Activated CD4-positive, alpha-beta T cell treated with anti-CD3 and anti-CD28 coated beads for 36 hours (primary cell): ENCODE results near the gene LAMB4. TPM values are rescaled to one million over a fixed set of nuclear protein-coding genes. Genes with fewer than 3 reads are reported as not detected.

Experiments used
- ATAC-seq: fragments of 200-7000 bp; cut with Tn5 transposase; one replicate; pipeline ENCODE4 v1.10.0; 2021; ENCODE audit warnings: mild to moderate bottlenecking, moderate library complexity
- CTCF ChIA-PET: fragments of 350-600 bp; sonication (Branson Sonifier 250); formaldehyde crosslinking; loops from one replicate; lab custom pipeline; 2021; ENCODE audit warnings: antibody characterized with exemption; lab: Charles Lee
- POLR2A ChIA-PET: fragments of 350-600 bp; sonication (Branson Sonifier 250); formaldehyde crosslinking; loops from one replicate; lab custom pipeline; 2021; ENCODE audit warnings: antibody characterized with exemption, inconsistent platforms; lab: Charles Lee
- DNase-seq: peaks from one replicate; pipeline ENCODE4 v3.0.0-alpha.2; 2020
- H3K27ac Mint-ChIP-seq: one replicate; pipeline ENCODE4 v1.8.0; 2021; ENCODE audit warnings: mixed read lengths
- H3K27me3 Mint-ChIP-seq: one replicate; pipeline ENCODE4 v1.8.0; 2021; ENCODE audit warnings: mixed read lengths
- H3K36me3 Mint-ChIP-seq: one replicate; pipeline ENCODE4 v1.8.0; 2021; ENCODE audit warnings: low read depth, mixed read lengths
- H3K4me1 Mint-ChIP-seq: one replicate; pipeline ENCODE4 v1.8.0; 2021; ENCODE audit warnings: mixed read lengths
- H3K4me3 Mint-ChIP-seq: one replicate; pipeline ENCODE4 v1.8.0; 2021; ENCODE audit warnings: mild to moderate bottlenecking, moderate library complexity, mixed read lengths
- H3K9me3 Mint-ChIP-seq: one replicate; pipeline ENCODE4 v1.8.0; 2021; ENCODE audit warnings: low read depth, mixed read lengths
- intact Hi-C, 2 experiments: fragments of 100-400 bp; cut with DNase I in 1 of 2; cut with micrococcal nuclease in 1 of 2; formaldehyde crosslinking; loops; one replicate each; pipeline versions ENCODE4 v1.14.2 to v1.15.1; 2022 to 2024; cut with DNase I, micrococcal nuclease
- total RNA-seq, 2 experiments: library from RNA; stranded (reverse); gene quantifications; one replicate each; pipeline ENCODE4 v1.2.3, GENCODE V29; 2021

The LAMB4 gene
- total RNA-seq, 2 experiments from 2014 or later, result not detected

- H3K27me3 Mint-ChIP-seq, result peaks cover 20% of the 10 kb centered on the region
- CTCF ChIA-PET, result interaction anchor here (0.5 to 1.1 kb wide), 2 partner anchors 10 to 614 kb away, joined by 3 read pairs; no protein-coding TSS in a partner anchor
These were observed 136.3 kb downstream of the LAMB4 start for GRCh38 chr7:107993891-107994291.

GRCh38 chr7:107989618-107990373, 140.4 kb downstream of the LAMB4 start:
- H3K9me3 Mint-ChIP-seq, result no peaks in the 10 kb centered on the region
- no peak for DNase-seq
- no peak overlapping the region for H3K4me3 Mint-ChIP-seq
- peaks cover 26% of the 10 kb centered on the region for H3K27me3 Mint-ChIP-seq
- no peaks in the 10 kb centered on the region for H3K36me3 Mint-ChIP-seq
- POLR2A ChIA-PET, result no interaction called here
- ATAC-seq, result no peak
- CTCF ChIA-PET, result interaction anchor here (0.6 kb wide), 1 partner anchor 133 kb away, joined by 3 read pairs; no protein-coding TSS in a partner anchor
- no peaks in the 10 kb centered on the region for H3K4me1 Mint-ChIP-seq
- no peak overlapping the region for H3K27ac Mint-ChIP-seq
- intact Hi-C loops, result no loop called here

More at GRCh38 chr7:107993891-107994291, 136.3 kb downstream of the LAMB4 start:
- DNase-seq (no peak), ATAC-seq (no peak)
- Mint-ChIP-seq H3K4me1 (no peaks in the 10 kb centered on the region), H3K27ac (no peak overlapping the region), H3K9me3 (no peaks in the 10 kb centered on the region), H3K36me3 (no peaks in the 10 kb centered on the region), H3K4me3 (no peak overlapping the region)
- POLR2A ChIA-PET, result interaction anchor here (0.6 kb wide), 1 partner anchor 10 kb away, joined by 4 read pairs; no protein-coding TSS in a partner anchor
- intact Hi-C loops, result no loop called here

GRCh38 chr7:107982918-107983389, 147.2 kb downstream of the LAMB4 start:
- no peaks in the 10 kb centered on the region for H3K36me3 Mint-ChIP-seq
- no peak overlapping the region for H3K27ac Mint-ChIP-seq
- intact Hi-C loops, result no loop called here
- H3K27me3 Mint-ChIP-seq, result peaks cover 11% of the 10 kb centered on the region
- ChIA-PET POLR2A (no interaction called here), CTCF (interaction anchor here (0.7 to 1.7 kb wide), 5 partner anchors 10 to 804 kb away, joined by 3 to 6 read pairs (median 3); no protein-coding TSS in a partner anchor)
- DNase-seq (no peak), ATAC-seq (no peak)
- no peaks in the 10 kb centered on the region for H3K9me3 Mint-ChIP-seq
- H3K4me3 Mint-ChIP-seq, result no peak overlapping the region
- no peaks in the 10 kb centered on the region for H3K4me1 Mint-ChIP-seq

- intact Hi-C loops, result no loop called here
- no peak overlapping the region for H3K27ac Mint-ChIP-seq
- H3K4me3 Mint-ChIP-seq, result no peak overlapping the region
- no peaks in the 10 kb centered on the region for H3K9me3 Mint-ChIP-seq
- no peaks in the 10 kb centered on the region for H3K4me1 Mint-ChIP-seq
- H3K36me3 Mint-ChIP-seq, result no peaks in the 10 kb centered on the region
- ATAC-seq (no peak), DNase-seq (no peak)
- POLR2A ChIA-PET, result no interaction called here
- CTCF ChIA-PET, result interaction anchor here (0.7 to 1.7 kb wide), 4 partner anchors 9 to 803 kb away, joined by 3 to 6 read pairs (median 4); no protein-coding TSS in a partner anchor
- H3K27me3 Mint-ChIP-seq, result peaks cover 9% of the 10 kb centered on the region
These were observed 147.9 kb downstream of the LAMB4 start for GRCh38 chr7:107982042-107982840.

- H3K4me3 Mint-ChIP-seq, result no peak overlapping the region
- DNase-seq (no peak), ATAC-seq (no peak)
- intact Hi-C loops, result no loop called here
- peaks cover 5% of the 10 kb centered on the region for H3K27me3 Mint-ChIP-seq
- ChIA-PET POLR2A (no interaction called here), CTCF (interaction anchor here (0.6 to 1.3 kb wide), 2 partner anchors 9 to 69 kb away, joined by 4 read pairs; no protein-coding TSS in a partner anchor)
- no peaks in the 10 kb centered on the region for H3K9me3 Mint-ChIP-seq
- H3K36me3 Mint-ChIP-seq, result no peaks in the 10 kb centered on the region
- H3K4me1 Mint-ChIP-seq, result no peaks in the 10 kb centered on the region
- H3K27ac Mint-ChIP-seq, result no peak overlapping the region
These were observed 148.7 kb downstream of the LAMB4 start for GRCh38 chr7:107981466-107981865.

- ChIA-PET POLR2A (no interaction called here), CTCF (no interaction called here)
- DNase-seq, result no peak
- ATAC-seq, result no peak
- H3K27ac Mint-ChIP-seq, result no peak overlapping the region
- H3K4me1 Mint-ChIP-seq, result no peaks in the 10 kb centered on the region
- peaks cover 5% of the 10 kb centered on the region for H3K27me3 Mint-ChIP-seq
- no peaks in the 10 kb centered on the region for H3K36me3 Mint-ChIP-seq
- intact Hi-C loops, result no loop called here
- H3K9me3 Mint-ChIP-seq, result no peaks in the 10 kb centered on the region
- no peak overlapping the region for H3K4me3 Mint-ChIP-seq
These were observed 149.4 kb downstream of the LAMB4 start for GRCh38 chr7:107980671-107981190.

GRCh38 chr7:107980171-107980570, 150.0 kb downstream of the LAMB4 start:
- ChIA-PET CTCF (no interaction called here), POLR2A (no interaction called here)
- Mint-ChIP-seq H3K27ac (no peak overlapping the region), H3K36me3 (no peaks in the 10 kb centered on the region), H3K4me1 (no peaks in the 10 kb centered on the region), H3K9me3 (no peaks in the 10 kb centered on the region), H3K4me3 (no peak overlapping the region), H3K27me3 (peaks cover 5% of the 10 kb centered on the region)
- ATAC-seq, result no peak
- no peak for DNase-seq
- intact Hi-C loops, result no loop called here

- no peaks in the 10 kb centered on the region for H3K36me3 Mint-ChIP-seq
- peaks cover 4% of the 10 kb centered on the region for H3K27me3 Mint-ChIP-seq
- ChIA-PET POLR2A (no interaction called here), CTCF (no interaction called here)
- no peak overlapping the region for H3K4me3 Mint-ChIP-seq
- DNase-seq, result no peak
- no peak overlapping the region for H3K27ac Mint-ChIP-seq
- H3K4me1 Mint-ChIP-seq, result no peaks in the 10 kb centered on the region
- intact Hi-C loops, result no loop called here
- no peak for ATAC-seq
- H3K9me3 Mint-ChIP-seq, result no peaks in the 10 kb centered on the region
These were observed 151.2 kb downstream of the LAMB4 start for GRCh38 chr7:107978815-107979408.

- ChIA-PET POLR2A (no interaction called here), CTCF (no interaction called here)
- Mint-ChIP-seq H3K4me3 (no peak overlapping the region), H3K27me3 (peaks cover 5% of the 10 kb centered on the region), H3K9me3 (no peaks in the 10 kb centered on the region), H3K27ac (no peak overlapping the region), H3K4me1 (no peaks in the 10 kb centered on the region), H3K36me3 (no peaks in the 10 kb centered on the region)
- DNase-seq (no peak), ATAC-seq (no peak)
- intact Hi-C loops, result no loop called here
These were observed 153.1 kb downstream of the LAMB4 start for GRCh38 chr7:107977048-107977447.

- CTCF ChIA-PET, result no interaction called here
- peaks cover 5% of the 10 kb centered on the region for H3K27me3 Mint-ChIP-seq
- intact Hi-C loops, result no loop called here
- DNase-seq, result no peak
- H3K4me3 Mint-ChIP-seq, result no peak overlapping the region
- no peaks in the 10 kb centered on the region for H3K9me3 Mint-ChIP-seq
- H3K27ac Mint-ChIP-seq, result no peak overlapping the region
- H3K36me3 Mint-ChIP-seq, result no peaks in the 10 kb centered on the region
- H3K4me1 Mint-ChIP-seq, result no peaks in the 10 kb centered on the region
- ATAC-seq, result no peak
- POLR2A ChIA-PET, result no interaction called here
These were observed 153.5 kb downstream of the LAMB4 start for GRCh38 chr7:107976620-107977019.

GRCh38 chr7:107975394-107976013, 154.7 kb downstream of the LAMB4 start:
- DNase-seq, result no peak
- intact Hi-C loops, result no loop called here
- Mint-ChIP-seq H3K27me3 (peaks cover 5% of the 10 kb centered on the region), H3K9me3 (no peaks in the 10 kb centered on the region), H3K4me3 (no peak overlapping the region), H3K4me1 (no peaks in the 10 kb centered on the region), H3K36me3 (no peaks in the 10 kb centered on the region), H3K27ac (no peak overlapping the region)
- ChIA-PET CTCF (interaction anchor here (0.6 kb wide), 1 partner anchor 29 kb away, joined by 3 read pairs; no protein-coding TSS in a partner anchor), POLR2A (no interaction called here)
- no peak for ATAC-seq
